Sigmoid colon (tissue), 4 donors: ENCODE measurements around the gene ADGRL2.

Source experiments
- POLR2A ChIP-seq, 2 donors: fragments of 450-650 bp; IDR thresholded peaks; one replicate each; pipeline ENCODE4 v1.6.1; 2016; ENCODE audit warnings: antibody characterized with exemption in 2 of 2, mild to moderate bottlenecking in 2 of 2, moderate library complexity in 2 of 2
- POLR2AphosphoS5 ChIP-seq, 4 donors: sonication (generic); formaldehyde crosslinking; IDR thresholded peaks; one replicate each; pipeline ENCODE4 v1.6.1; 2017; ENCODE audit warnings: antibody characterized with exemption in 4 of 4
- TF ChIP-seq, protein P1 (sequence below), 4 experiments: fragments of 450-650 bp in 3 of 4; fragments of 200-600 bp in 1 of 4; IDR thresholded peaks; one replicate each; pipeline ENCODE4 v1.5.1; 2016 to 2019; ENCODE audit warnings: antibody characterized with exemption in 4 of 4, mild to moderate bottlenecking in 3 of 4, moderate library complexity in 2 of 4

GRCh38 chr1:81873946-81874345 lies 73.2 kb downstream of the ADGRL2 start:
- TF ChIP-seq POLR2A (IDR thresholded peaks at IDR 0.05) (no peak), POLR2AphosphoS5 (IDR thresholded peaks at IDR 0.05) (no peak)
- TF ChIP-seq, protein P1, sequence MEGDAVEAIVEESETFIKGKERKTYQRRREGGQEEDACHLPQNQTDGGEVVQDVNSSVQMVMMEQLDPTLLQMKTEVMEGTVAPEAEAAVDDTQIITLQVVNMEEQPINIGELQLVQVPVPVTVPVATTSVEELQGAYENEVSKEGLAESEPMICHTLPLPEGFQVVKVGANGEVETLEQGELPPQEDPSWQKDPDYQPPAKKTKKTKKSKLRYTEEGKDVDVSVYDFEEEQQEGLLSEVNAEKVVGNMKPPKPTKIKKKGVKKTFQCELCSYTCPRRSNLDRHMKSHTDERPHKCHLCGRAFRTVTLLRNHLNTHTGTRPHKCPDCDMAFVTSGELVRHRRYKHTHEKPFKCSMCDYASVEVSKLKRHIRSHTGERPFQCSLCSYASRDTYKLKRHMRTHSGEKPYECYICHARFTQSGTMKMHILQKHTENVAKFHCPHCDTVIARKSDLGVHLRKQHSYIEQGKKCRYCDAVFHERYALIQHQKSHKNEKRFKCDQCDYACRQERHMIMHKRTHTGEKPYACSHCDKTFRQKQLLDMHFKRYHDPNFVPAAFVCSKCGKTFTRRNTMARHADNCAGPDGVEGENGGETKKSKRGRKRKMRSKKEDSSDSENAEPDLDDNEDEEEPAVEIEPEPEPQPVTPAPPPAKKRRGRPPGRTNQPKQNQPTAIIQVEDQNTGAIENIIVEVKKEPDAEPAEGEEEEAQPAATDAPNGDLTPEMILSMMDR (IDR thresholded peaks at IDR 0.05): no peak
